HG02885 (cell line): ENCODE data around the gene DCBLD2.

ENCODE experiments used
- ATAC-seq: cut with Tn5 transposase; IDR thresholded peaks from one replicate; pipeline ENCODE4 v1.9.1; 2021; ENCODE audit warnings: mild to moderate bottlenecking; ENCODE audit not compliant: unreplicated experiment, poor library complexity

The DCBLD2 gene

GRCh38 chr3:98801043-98801747 lies 100.3 kb downstream of the DCBLD2 start:
- ATAC-seq = no peak

DNA sequence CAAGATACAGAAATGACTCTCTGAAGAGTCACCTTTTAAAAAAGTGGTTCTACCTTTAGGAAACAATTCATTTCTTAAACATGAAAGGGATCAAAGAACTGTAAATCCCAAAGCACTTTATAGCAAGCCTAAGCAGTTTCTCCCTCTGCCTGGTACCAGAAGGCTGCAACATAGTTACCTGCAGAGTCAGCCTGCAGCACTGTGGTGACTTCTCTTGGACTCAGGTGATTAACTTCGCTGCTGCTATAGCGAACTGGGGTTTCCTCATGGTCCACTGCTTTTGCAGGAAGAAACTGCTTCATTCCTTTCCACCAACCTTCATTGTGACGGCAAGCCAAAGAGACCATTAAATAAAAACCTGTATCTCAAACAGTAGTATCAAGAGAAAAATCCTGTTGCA lies 101.1 kb downstream of the DCBLD2 start:
- no peak for ATAC-seq

DNA sequence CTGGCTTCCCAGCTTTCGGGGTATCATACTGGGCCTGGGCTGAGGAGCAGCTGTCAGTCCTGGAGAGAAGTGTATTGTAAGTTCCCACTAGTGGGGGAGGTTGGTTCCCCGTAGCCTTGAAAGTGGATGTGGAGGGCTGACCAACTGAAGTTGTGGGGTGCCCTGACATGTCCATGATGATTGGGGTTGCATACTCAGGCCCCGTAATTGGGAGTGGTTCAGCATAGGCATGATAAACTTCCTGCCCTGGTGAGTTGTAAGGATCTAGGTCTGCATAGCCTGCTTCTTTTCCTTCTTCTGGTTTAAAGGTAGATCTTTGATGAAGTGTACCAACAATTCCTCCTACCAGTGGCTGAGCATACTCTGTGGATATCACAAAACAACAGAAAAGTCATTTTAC lies 102.0 kb downstream of the DCBLD2 start:
- no peak for ATAC-seq

GRCh38 chr3:98798820-98799219 lies 102.7 kb downstream of the DCBLD2 start:
- no peak for ATAC-seq

DNA sequence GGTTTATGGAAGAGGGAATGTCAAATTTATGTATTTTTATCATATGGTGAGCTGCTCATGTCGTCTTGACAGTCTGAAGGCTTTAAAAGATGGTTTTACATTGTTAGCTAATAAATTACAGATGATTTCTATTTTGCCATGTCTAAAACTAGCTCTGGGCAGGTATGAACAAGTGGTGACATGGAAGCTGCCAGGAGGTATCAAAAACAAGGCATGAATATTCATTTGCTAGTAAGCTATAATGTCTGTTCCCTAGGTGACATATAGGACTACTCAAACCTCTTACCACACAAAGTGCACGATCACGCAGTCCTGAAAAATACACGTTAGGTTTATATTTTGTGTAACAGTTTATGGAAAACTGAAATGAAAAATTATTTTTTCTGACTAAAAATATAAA lies 103.6 kb downstream of the DCBLD2 start:
- no peak for ATAC-seq

GRCh38 chr3:98796334-98796733 lies 105.2 kb downstream of the DCBLD2 start:
- ATAC-seq = no peak

DNA sequence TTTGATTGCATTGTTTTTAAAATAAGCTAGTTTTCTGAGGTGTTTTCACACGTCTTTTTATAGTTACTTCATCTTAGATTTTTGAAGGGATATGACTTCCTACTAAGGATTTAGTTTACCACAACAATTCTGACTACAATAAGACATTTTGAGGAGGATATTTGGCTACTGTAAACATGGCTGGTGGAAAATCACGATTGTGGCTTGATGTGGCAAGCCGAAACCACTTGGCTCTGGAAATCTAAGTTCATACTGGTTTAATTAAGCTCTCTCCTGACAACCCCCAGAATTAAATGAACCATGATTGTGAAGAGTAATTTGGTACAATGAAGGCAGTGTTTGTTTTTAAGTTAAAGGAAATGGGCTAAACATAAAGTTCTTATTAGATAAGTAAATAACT lies 107.5 kb downstream of the DCBLD2 start:
- no peak for ATAC-seq

DNA sequence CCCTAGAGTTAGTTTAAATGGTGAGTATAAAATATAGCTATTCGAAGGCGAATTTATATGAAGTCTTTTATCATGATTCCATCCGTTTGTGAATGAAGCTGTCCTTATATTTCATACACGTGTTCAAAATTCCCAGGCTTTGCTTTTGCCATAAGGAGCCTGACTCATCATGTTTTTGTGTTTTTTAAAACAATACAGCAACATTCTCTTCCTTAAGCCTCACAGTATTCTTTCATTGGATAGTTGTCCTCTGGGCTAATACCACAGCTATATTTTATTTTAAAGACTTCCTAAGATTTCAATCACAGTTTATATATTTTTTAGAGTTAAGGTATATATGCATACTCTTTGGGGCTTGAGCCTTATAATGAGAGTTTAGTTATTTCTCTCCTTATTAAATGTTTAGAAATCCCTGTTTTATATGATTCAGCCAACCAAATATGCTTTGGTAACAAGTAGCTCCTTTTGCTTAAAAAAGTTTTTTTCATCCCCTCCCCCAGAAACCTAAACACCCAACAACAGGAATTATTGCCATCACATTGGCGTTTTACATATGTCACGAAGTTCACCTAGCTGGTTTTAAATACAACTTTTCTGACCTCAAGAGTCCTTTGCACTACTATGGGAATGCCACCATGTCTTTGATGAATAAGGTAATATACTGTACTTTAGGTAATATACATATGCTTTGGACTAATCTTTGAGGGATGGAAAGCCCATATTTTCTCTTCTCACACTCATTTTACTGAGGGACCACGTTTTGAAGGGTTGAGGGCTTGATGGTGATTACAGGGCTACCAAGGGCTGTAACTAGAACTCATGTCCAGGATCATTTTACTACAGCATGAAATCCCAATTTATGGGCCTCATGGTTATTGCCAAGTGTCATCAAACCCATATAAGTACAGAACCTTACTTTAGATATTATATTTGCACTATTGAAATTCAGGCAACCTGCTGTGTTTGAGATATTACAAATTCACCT lies 109.9 kb downstream of the DCBLD2 start:
- no peak for ATAC-seq

GRCh38 chr3:98788651-98789050 lies 112.8 kb downstream of the DCBLD2 start:
- ATAC-seq = no peak

DNA sequence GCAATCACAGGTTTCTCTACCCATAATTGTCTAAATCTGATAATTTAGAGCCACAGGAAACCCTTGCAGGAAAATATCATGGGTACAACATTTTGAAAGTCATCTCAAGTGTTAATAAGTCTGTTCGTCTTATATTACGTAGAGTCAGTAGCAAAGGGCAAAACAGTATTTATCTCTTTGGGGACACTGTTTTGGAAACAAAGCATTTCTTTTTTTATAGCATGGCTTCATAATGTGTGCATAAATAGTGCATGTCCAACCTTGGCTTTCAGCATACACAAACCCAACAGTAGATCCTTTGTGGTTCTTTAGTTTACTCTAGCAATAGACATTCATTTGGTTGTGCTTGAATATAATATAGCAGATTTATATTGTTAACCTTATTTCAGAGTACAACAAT lies 114.3 kb downstream of the DCBLD2 start:
- ATAC-seq = no peak

DNA sequence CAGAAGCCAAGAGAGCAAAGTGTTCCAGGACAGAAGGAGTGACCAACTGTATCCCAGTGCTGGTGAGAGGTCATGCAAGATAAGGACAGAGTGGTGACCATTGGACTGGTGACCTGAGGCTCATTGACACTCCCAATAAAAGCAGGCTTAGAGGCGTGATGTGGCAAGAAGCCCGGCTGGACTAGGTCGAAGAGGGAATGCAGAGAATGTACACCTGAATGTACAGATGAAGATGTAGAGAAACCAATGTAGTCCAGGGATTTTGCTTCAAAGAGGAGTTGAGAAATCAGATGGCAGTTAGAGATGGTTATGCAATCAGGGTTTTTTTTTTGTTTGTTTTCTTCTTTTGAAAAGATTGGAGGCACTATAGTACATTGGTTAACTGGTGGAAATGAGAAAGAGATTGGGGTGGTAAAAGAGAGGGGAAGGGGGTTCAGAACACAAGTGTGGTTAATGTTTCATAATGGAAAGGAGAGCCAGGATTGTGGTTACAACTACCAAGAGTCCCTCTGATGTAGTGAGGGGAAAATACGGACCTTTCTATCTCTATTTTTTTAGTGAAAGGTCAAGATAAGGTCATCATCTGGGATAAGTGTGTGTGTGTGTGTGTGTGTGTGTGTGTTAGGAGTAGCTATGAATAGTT lies 115.0 kb downstream of the DCBLD2 start:
- no peak for ATAC-seq

DNA sequence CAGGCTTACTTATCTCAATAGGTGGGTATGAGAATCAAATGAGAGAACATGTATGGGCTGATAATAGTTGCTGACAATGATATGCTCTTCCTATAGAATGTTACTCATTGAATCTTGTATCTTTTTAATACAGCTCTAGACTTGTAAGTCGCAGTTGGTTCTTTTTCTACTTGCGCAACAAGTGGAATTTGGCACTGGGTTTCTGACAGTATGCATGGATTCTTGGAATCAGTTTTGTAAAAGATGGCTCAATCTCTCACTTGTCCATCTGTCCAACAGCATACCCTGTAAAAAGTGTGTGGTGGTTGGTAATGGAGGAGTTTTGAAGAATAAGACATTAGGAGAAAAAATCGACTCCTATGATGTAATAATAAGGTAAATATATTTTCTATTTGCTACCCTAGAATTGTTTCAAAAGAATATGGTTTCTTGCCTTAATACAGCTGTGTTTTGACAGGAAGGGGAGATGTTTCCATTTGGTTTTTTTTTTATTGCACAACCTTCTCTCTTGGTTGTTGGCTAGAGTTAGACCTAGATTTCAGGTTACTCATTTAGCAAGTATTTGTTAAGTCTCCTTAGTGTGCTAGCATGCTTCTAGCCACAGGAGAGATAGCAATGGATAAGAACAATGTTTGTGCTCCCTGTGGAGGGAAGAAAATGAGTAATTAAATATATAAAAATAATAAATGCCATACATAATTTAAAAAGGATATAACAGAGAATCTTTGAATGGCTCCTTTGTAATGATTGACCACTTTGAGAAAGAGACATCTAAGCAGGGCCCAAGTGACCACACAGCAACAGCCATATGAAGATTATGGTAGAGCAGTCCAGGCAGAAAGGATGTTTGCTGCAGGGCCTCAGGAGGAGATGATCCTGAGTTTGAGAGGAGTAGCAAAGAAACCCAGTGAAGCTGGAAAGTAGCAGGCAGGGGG lies 116.6 kb downstream of the DCBLD2 start:
- ATAC-seq = no peak

DNA sequence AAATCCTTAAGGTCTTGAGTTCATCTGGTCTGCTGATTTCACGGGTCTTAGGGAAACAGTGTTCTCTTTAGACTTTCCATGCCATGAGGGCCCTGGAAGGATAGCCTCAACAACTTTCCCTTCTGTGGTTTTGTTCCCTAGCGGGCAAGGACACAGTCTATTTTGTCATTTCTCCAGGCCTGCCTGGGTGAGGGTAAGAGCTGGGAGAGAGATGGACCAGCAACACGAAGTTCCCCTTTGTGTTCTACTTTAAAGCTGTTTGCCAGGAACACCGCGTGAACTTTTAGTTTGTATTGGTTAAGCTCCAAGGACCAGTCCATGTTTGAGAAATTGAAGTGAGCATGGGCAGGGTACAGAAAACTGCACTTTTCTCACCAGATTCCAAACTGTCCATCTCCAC lies 117.5 kb downstream of the DCBLD2 start:
- ATAC-seq = no peak

GRCh38 chr3:98782824-98783500 lies 118.5 kb downstream of the DCBLD2 start:
- peak; percentile 33 for ATAC-seq

DNA sequence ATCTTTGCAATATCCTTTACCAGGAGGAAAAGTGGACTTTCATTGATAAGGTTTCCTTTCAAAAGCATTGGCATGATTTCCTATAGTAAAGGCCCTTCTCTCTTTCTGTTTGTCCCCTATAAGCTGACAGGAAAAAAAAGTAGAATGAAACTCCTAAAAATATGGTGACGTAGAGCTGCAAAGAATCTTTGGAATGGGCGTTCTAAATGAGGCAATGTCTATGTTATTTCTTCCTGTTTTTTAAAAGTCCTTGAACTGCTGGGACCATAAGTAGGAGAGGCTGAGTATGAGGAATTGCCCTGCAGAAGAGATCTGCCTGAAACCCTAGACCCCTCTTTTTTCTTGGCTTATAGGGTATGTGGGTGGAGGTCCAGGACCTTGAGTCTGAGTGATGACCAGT lies 121.2 kb downstream of the DCBLD2 start:
- ATAC-seq = no peak

DNA sequence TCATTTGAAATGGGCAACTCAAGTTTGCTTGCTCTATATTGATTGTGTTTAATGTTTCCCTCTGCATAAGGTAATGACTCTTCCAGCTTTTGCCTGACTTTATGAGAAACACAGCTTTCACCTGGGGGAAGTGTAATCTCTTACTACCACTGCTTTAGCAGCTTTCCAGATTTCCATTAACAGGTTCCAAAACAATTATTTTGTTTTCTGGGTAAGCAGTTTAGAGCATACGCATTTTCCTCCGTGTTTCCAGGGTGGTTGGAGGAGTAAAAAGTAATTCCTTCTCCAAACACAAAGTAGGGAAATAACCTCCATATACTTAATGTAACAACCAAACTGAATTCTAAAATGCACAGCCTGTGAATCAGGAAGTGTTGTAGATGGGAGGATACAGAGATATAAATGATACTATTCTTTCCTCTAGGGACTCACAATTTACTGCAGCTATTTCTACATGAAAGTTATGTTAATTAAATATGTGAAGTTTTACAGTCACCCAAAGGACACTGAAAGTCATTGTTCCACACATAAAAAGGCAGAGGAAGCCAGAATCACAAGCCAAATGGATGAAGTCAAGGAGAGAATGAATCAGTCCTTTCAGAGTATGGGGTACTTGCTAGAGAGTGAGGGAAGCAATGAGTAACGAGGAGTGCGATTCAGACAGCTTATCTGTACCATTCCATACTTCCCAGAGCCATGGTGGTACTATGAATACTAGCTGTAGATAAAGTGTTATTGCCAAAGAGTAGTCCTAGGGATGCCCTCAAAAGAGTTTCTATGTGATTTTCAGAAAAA lies 121.8 kb downstream of the DCBLD2 start:
- ATAC-seq = no peak

GRCh38 chr3:98778852-98779413 lies 122.6 kb downstream of the DCBLD2 start:
- no peak for ATAC-seq

- peak; percentile 40 for ATAC-seq
Measured at GRCh38 chr3:98778383-98778782, 123.1 kb downstream of the DCBLD2 start.
